Tibial artery (tissue), 4 donors: Measurements from ENCODE around the gene ATP6V1E1.

ENCODE experiments used
- DNase-seq, 2 donors: peaks; one replicate each; pipeline ENCODE4 v3.0.0-alpha.2; 2019
- H3K27ac ChIP-seq, 2 donors: fragments of 200-600 bp; sonication (generic) in 1 of 2; 1 replicate in 1 of 2; 2 replicates in 1 of 2; pipeline ENCODE4 v1.5.1; 2018 to 2019; ENCODE audit warnings: mild to moderate bottlenecking in 1 of 2
- H3K27me3 ChIP-seq, 2 donors: fragments of 200-600 bp; sonication (generic) in 1 of 2; one replicate each; pipeline versions ENCODE4 v1.5.1 to v1.6.0; 2016 to 2019
- H3K36me3 ChIP-seq, 3 donors: fragments of 200-600 bp; sonication (generic) in 2 of 3; one replicate each; pipeline ENCODE4 v1.5.1; 2016 to 2019; ENCODE audit warnings: mild to moderate bottlenecking in 2 of 3
- H3K4me1 ChIP-seq, 4 donors: fragments of 200-600 bp; sonication (generic) in 2 of 4; 1 replicate in 3 of 4; 2 replicates in 1 of 4; pipeline ENCODE4 v1.5.1; 2016 to 2019
- H3K4me3 ChIP-seq, 2 donors: fragments of 200-600 bp; sonication (generic) in 1 of 2; 1 replicate in 1 of 2; 2 replicates in 1 of 2; pipeline ENCODE4 v1.5.1; 2018 to 2019; ENCODE audit warnings: mild to moderate bottlenecking in 2 of 2
- H3K9me3 ChIP-seq, 3 donors: fragments of 200-600 bp; sonication (generic) in 1 of 3; one replicate each; pipeline ENCODE4 v1.5.1; 2016 to 2019
- CTCF ChIP-seq, 2 experiments: fragments of 200-600 bp in 1 of 2; fragments of 450-650 bp in 1 of 2; IDR thresholded peaks; one replicate each; pipeline ENCODE4 v1.5.1; 2017 to 2019; ENCODE audit warnings: antibody characterized with exemption in 2 of 2, mild to moderate bottlenecking in 1 of 2, moderate library complexity in 1 of 2
- intact Hi-C: fragments of 100-400 bp; cut with DNase I; formaldehyde crosslinking; loops from one replicate; pipeline ENCODE4 v1.15.0; 2023; ENCODE audit warnings: low total_unique reads

The ATP6V1E1 gene

GRCh38 chr22:17612057-17612456 lies 16.5 kb downstream of the ATP6V1E1 start:
- H3K36me3 ChIP-seq: peaks cover 44 to 90% (median 74%) of the 10 kb centered on the region in 3 donors
- no peak overlapping the region for H3K4me3 ChIP-seq
- intact Hi-C loops: no loop called here

GRCh38 chr22:17607891-17608521 lies 20.5 kb downstream of the ATP6V1E1 start:
- Histone ChIP-seq H3K27ac (no peak overlapping the region), H3K36me3 (peaks cover 17 to 66% (median 52%) of the 10 kb centered on the region in 3 donors), H3K9me3 (no peaks in the 10 kb centered on the region), H3K4me1 (peaks cover 0 to 10% (median 0%) of the 10 kb centered on the region in 4 donors), H3K4me3 (no peak overlapping the region), H3K27me3 (no peaks in the 10 kb centered on the region)
- no peak for DNase-seq
- intact Hi-C loops: no loop called here
- TF ChIP-seq CTCF (IDR thresholded peaks at IDR 0.05): no peak

More at GRCh38 chr22:17612057-17612456, 16.5 kb downstream of the ATP6V1E1 start:
- Histone ChIP-seq H3K4me1 (peaks cover 0 to 10% (median 0%) of the 10 kb centered on the region in 4 donors), H3K9me3 (no peaks in the 10 kb centered on the region), H3K27me3 (no peaks in the 10 kb centered on the region), H3K27ac (no peak overlapping the region)
- TF ChIP-seq CTCF (IDR thresholded peaks at IDR 0.05): no peak
- no peak for DNase-seq

- intact Hi-C loops: no loop called here
- no peak for DNase-seq
Observed at GRCh38 chr22:17606496-17606895, 22.1 kb downstream of the ATP6V1E1 start.

GRCh38 chr22:17603668-17604067 lies 24.9 kb downstream of the ATP6V1E1 start:
- Histone ChIP-seq H3K4me3 (no peak overlapping the region), H3K9me3 (no peaks in the 10 kb centered on the region), H3K27me3 (no peaks in the 10 kb centered on the region), H3K27ac (no peak overlapping the region), H3K4me1 (no peaks in the 10 kb centered on the region), H3K36me3 (peaks cover 15 to 56% (median 44%) of the 10 kb centered on the region in 3 donors)
- intact Hi-C loops: no loop called here
- no peak for TF ChIP-seq CTCF (IDR thresholded peaks at IDR 0.05)
- no peak for DNase-seq

More at GRCh38 chr22:17606496-17606895, 22.1 kb downstream of the ATP6V1E1 start:
- Histone ChIP-seq H3K4me3 (no peak overlapping the region), H3K9me3 (no peaks in the 10 kb centered on the region), H3K27ac (no peak overlapping the region), H3K36me3 (peaks cover 2 to 51% (median 37%) of the 10 kb centered on the region in 3 donors), H3K27me3 (no peaks in the 10 kb centered on the region), H3K4me1 (peaks cover 0 to 5% (median 0%) of the 10 kb centered on the region in 4 donors)
- TF ChIP-seq CTCF (IDR thresholded peaks at IDR 0.05): no peak

GRCh38 chr22:17601031-17601430 lies 27.5 kb downstream of the ATP6V1E1 start:
- DNase-seq: no peak
- Histone ChIP-seq H3K27ac (no peak overlapping the region), H3K27me3 (no peaks in the 10 kb centered on the region), H3K36me3 (peaks cover 41 to 64% (median 50%) of the 10 kb centered on the region in 3 donors), H3K4me1 (no peaks in the 10 kb centered on the region), H3K4me3 (no peak overlapping the region), H3K9me3 (no peaks in the 10 kb centered on the region)
- no peak for TF ChIP-seq CTCF (IDR thresholded peaks at IDR 0.05)
- intact Hi-C loops: no loop called here
